Transverse colon (tissue), 3 donors: ENCODE measurements around the gene POTEI.
"Not testable (repeated sequence)": the region's sequence is repeated elsewhere in the genome, so short reads cannot be mapped to it uniquely, and the experiment has no call there.

Source experiments
- CTCF ChIP-seq, 5 experiments: fragments of 200-600 bp in 3 of 5; fragments of 450-650 bp in 2 of 5; sonication (generic) in 3 of 5; IDR thresholded peaks; 1 replicate in 2 of 5; 2 replicates in 3 of 5; pipeline ENCODE4 v1.5.1; 2016 to 2017; ENCODE audit warnings: antibody characterized with exemption in 5 of 5, inconsistent platforms in 3 of 5, mild to moderate bottlenecking in 2 of 5, moderate library complexity in 1 of 5
- POLR2A ChIP-seq: fragments of 450-650 bp; IDR thresholded peaks from one replicate; pipeline ENCODE4 v1.6.1; 2016; ENCODE audit warnings: antibody characterized with exemption, mild to moderate bottlenecking, moderate library complexity

GRCh38 chr2:130530212-130530611 is 21.1 kb upstream of the POTEI start:
- TF ChIP-seq CTCF (IDR thresholded peaks at IDR 0.05); POLR2A: not testable (repeated sequence)
